Endothelial cell of umbilical vein (primary cell): ENCODE data around the gene PER3. TPM values are rescaled to one million over a fixed set of nuclear protein-coding genes. Genes with fewer than 3 reads are reported as not detected.

ENCODE experiments used
- BruUV-seq: library from RNA; stranded (reverse); fragments of 400-500 nt; replicated peaks from 2 replicates; lab custom pipeline; 2021; lab: Mats Ljungman, UMichigan
- CTCF ChIA-PET: fragments of 300-600, 350-600 bp; sonication (Branson Sonifier 250); formaldehyde crosslinking; loops from one replicate; lab custom pipeline; 2021; ENCODE audit warnings: antibody characterized with exemption, inconsistent platforms; lab: Charles Lee
- POLR2A ChIA-PET: fragments of 300-600, 350-600 bp; sonication (Branson Sonifier 250); formaldehyde crosslinking; loops from one replicate; lab custom pipeline; 2021; ENCODE audit warnings: antibody characterized with exemption, inconsistent platforms; lab: Charles Lee
- DNase-seq: peaks from one replicate; pipeline ENCODE4 v3.0.0-alpha.2; 2011; ENCODE audit warnings: low read depth, low spot score
- FAIRE-seq: peaks from 2 replicates; lab custom pipeline; 2011; peaks lifted over from hg19 to GRCh38; lab: Jason Lieb, UNC
- H2AFZ ChIP-seq: 2 replicates; pipeline ENCODE4 v1.6.0; 2012; ENCODE audit warnings: low read depth, low read length, control low read depth, inconsistent platforms
- H3K27ac ChIP-seq: 2 replicates; pipeline ENCODE4 v1.5.1; 2011; ENCODE audit warnings: low read depth, mild to moderate bottlenecking, control low read depth, low read length, moderate library complexity; ENCODE audit not compliant: insufficient read depth
- H3K27me3 ChIP-seq, 2 experiments: 2 replicates each; pipeline versions ENCODE4 v1.6.0 to v1.6.1; 2011; ENCODE audit warnings: low read length in 2 of 2, mixed read lengths in 1 of 2; ENCODE audit not compliant: control insufficient read depth in 2 of 2, insufficient read depth in 2 of 2
- H3K36me3 ChIP-seq, 2 experiments: 2 replicates in 1 of 2; 3 replicates in 1 of 2; pipeline ENCODE4 v1.5.1; 2011; ENCODE audit warnings: low read length in 2 of 2, mild to moderate bottlenecking in 1 of 2, moderate library complexity in 1 of 2; ENCODE audit not compliant: control insufficient read depth in 2 of 2, insufficient read depth in 2 of 2; ENCODE audit errors: extremely low read depth in 1 of 2
- H3K4me1 ChIP-seq: 3 replicates; pipeline ENCODE4 v1.5.1; 2011; ENCODE audit warnings: mild to moderate bottlenecking, low read length; ENCODE audit not compliant: control insufficient read depth, insufficient read depth; ENCODE audit errors: extremely low read depth
- H3K4me2 ChIP-seq: 2 replicates; pipeline ENCODE4 v1.6.1; 2011; ENCODE audit warnings: low read length, control low read depth, mixed read lengths; ENCODE audit not compliant: insufficient read depth
- H3K4me3 ChIP-seq, 3 experiments: fragments of 200-600 bp in 1 of 3; sonication (generic), shearing (Covaris generic) in 1 of 3; replicated peaks in 1 of 3; 2 replicates each; pipeline ENCODE4 v1.5.1; 2011 to 2016; ENCODE audit warnings: control low read depth in 3 of 3, low read length in 3 of 3, mild to moderate bottlenecking in 2 of 3, inconsistent platforms in 1 of 3, low read depth in 1 of 3, moderate library complexity in 1 of 3; ENCODE audit not compliant: insufficient read depth in 1 of 3
- H3K79me2 ChIP-seq: 2 replicates; pipeline ENCODE4 v1.6.0; 2012; ENCODE audit warnings: low read length, inconsistent platforms; ENCODE audit not compliant: control insufficient read depth, insufficient read depth
- H3K9ac ChIP-seq: replicated peaks from 2 replicates; pipeline ENCODE3; 2011; ENCODE audit warnings: low read length, control low read depth; ENCODE audit not compliant: insufficient read depth; ENCODE audit errors: extremely low read depth
- H3K9me1 ChIP-seq: replicated peaks from 3 replicates; pipeline ENCODE4 v1.6.0; 2011; ENCODE audit warnings: mild to moderate bottlenecking, low read length; ENCODE audit not compliant: control insufficient read depth, insufficient read depth; ENCODE audit errors: extremely low read depth
- H3K9me3 ChIP-seq: replicated peaks from 2 replicates; pipeline ENCODE4 v1.5.1; 2012; ENCODE audit warnings: low read length, inconsistent platforms; ENCODE audit not compliant: control insufficient read depth, insufficient read depth
- H4K20me1 ChIP-seq: replicated peaks from 2 replicates; pipeline ENCODE3; 2011; ENCODE audit warnings: mild to moderate bottlenecking, low read length; ENCODE audit not compliant: control insufficient read depth, insufficient read depth; ENCODE audit errors: extremely low read depth
- EZH2 ChIP-seq: IDR thresholded peaks from 2 replicates; pipeline ENCODE4 v1.6.1; 2012; ENCODE audit warnings: borderline replicate concordance, low read depth, mild to moderate bottlenecking, moderate library complexity, low read length, inconsistent platforms; ENCODE audit not compliant: severe bottlenecking
- FOS ChIP-seq: IDR thresholded peaks from 2 replicates; pipeline ENCODE4 v1.6.1; 2011; ENCODE audit warnings: mild to moderate bottlenecking, low read length, moderate library complexity, borderline replicate concordance; ENCODE audit not compliant: insufficient read depth
- GATA2 ChIP-seq: IDR thresholded peaks from 2 replicates; pipeline ENCODE4 v1.7.0; 2011; ENCODE audit warnings: low read depth, mild to moderate bottlenecking, moderate library complexity, mixed read lengths, low read length; ENCODE audit not compliant: insufficient read length, insufficient read depth
- JUN ChIP-seq: IDR thresholded peaks from 2 replicates; pipeline ENCODE4 v1.6.1; 2011; ENCODE audit warnings: borderline replicate concordance, low read depth; ENCODE audit not compliant: insufficient read length, insufficient read depth
- MYC ChIP-seq: IDR thresholded peaks from one replicate; pipeline ENCODE4 v1.6.1; 2011; ENCODE audit warnings: mild to moderate bottlenecking, low read depth, low read length
- POLR2A ChIP-seq: IDR thresholded peaks from 2 replicates; pipeline ENCODE4 v1.6.1; 2012; ENCODE audit warnings: low read depth, mild to moderate bottlenecking, control low read depth, low read length
- POLR2AphosphoS5 ChIP-seq: IDR thresholded peaks from 2 replicates; pipeline ENCODE4 v1.6.1; 2012; ENCODE audit warnings: low read depth, mild to moderate bottlenecking, control low read depth, low read length, moderate library complexity; ENCODE audit not compliant: insufficient read depth
- dilution Hi-C: fragments of 300-500 bp; cut with MboI; formaldehyde crosslinking; loops from one replicate; pipeline ENCODE4 v1.15.0; 2019; ENCODE audit warnings: low sequenced_read_pairs; ENCODE audit not compliant: extremely low pct_ligation_motif_present
- intact Hi-C: fragments of 100-400 bp; cut with micrococcal nuclease; formaldehyde crosslinking; loops from one replicate; pipeline ENCODE4 v1.10.0; 2022
- polyA plus RNA-seq, 4 experiments: library from polyadenylated mRNA; depleted of rRNA in 3 of 4; stranded (reverse) in 3 of 4; unstranded in 1 of 4; fragments of >200 nt; gene quantifications; 2 replicates each; pipeline versions ENCODE4 v1.2.1 to v1.2.3, GENCODE V29; 2011 to 2012; ENCODE audit warnings: missing spikeins in 1 of 4
- total RNA-seq: library from RNA; stranded (reverse); gene quantifications from 2 replicates; pipeline ENCODE4 v1.2.3, GENCODE V29; 2021
- TF ChIP-seq, protein P1 (sequence below), 2 donors: IDR thresholded peaks; 1 replicate in 1 of 2; 2 replicates in 1 of 2; pipeline ENCODE4 v1.5.1; 2011; ENCODE audit warnings: low read length in 2 of 2, mild to moderate bottlenecking in 2 of 2, moderate library complexity in 2 of 2, control low read depth in 1 of 2, inconsistent platforms in 1 of 2, low read depth in 1 of 2; ENCODE audit not compliant: insufficient read depth in 1 of 2; ENCODE audit errors: extremely low read depth in 1 of 2
- TF ChIP-seq, protein P2 (sequence below): IDR thresholded peaks from 2 replicates; pipeline ENCODE4 v1.6.1; 2011; ENCODE audit not compliant: insufficient read depth, insufficient read length

The PER3 gene
- total and polyA plus RNA-seq, 2 donors (not counting 3 experiments of a cell fraction or from before 2014, with no cell fraction given) = 2.5 to 2.6 TPM

DNA sequence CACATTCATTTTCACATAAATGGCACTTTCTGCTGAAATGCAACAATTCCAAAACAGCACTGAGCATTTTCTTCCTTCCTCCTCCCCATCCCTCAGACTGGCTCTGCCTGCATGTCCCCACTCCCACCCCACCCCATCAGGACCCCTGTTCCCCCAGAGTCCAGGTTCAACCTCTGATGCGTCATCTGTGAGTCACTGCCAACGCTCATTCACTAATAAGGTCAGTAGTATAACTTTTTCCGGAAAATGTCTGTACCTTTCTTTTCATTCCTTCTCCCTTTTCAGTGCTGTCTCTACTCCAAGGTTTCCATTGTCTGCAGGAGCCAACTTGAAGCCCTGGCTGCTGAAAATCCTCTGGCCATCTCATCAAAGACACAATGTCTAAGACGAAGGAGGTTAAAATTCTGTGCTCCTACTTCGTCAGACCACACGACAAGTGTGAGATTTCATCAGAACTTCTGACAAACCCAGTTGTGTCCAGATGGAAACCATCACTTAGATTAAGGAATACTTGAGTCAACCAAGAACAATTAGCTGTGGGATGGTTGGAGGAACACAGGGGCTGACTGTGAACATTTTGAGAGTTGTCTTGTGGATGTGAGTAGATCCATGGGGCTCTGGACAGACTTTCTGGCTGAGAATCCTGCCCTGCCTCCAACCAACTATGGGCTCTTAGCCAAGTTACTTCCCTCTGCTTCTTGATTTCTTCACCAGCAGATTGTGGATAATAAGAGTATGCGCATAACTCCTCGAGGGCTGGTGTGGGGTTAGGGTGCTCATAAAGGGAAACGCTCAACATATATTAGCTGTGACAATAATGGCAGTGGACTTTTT lies 104.4 kb downstream of the PER3 start:
- H4K20me1 ChIP-seq = no peaks in the 10 kb centered on the region
- H3K27me3 ChIP-seq = no peaks in the 10 kb centered on the region
- no peak for FAIRE-seq
- no peaks in the 10 kb centered on the region for H3K4me1 ChIP-seq
- intact Hi-C loops = no loop called here
- dilution Hi-C loops = no loop called here
- H3K27ac ChIP-seq = no peak overlapping the region
- no peaks in the 10 kb centered on the region for H3K9me1 ChIP-seq
- POLR2A ChIA-PET = no interaction called here
- no peak for DNase-seq
- H3K4me2 ChIP-seq = no peak overlapping the region
- no peak overlapping the region for H3K4me3 ChIP-seq
- CTCF ChIA-PET = no interaction called here
- no peaks in the 10 kb centered on the region for H3K9me3 ChIP-seq
- H3K79me2 ChIP-seq = no peaks in the 10 kb centered on the region
- H3K36me3 ChIP-seq = no peaks in the 10 kb centered on the region
- BruUV-seq = no TSS peak
- no peak overlapping the region for H3K9ac ChIP-seq
- TF ChIP-seq POLR2A = no peak
- TF ChIP-seq MYC = no peak
- TF ChIP-seq, protein P1, sequence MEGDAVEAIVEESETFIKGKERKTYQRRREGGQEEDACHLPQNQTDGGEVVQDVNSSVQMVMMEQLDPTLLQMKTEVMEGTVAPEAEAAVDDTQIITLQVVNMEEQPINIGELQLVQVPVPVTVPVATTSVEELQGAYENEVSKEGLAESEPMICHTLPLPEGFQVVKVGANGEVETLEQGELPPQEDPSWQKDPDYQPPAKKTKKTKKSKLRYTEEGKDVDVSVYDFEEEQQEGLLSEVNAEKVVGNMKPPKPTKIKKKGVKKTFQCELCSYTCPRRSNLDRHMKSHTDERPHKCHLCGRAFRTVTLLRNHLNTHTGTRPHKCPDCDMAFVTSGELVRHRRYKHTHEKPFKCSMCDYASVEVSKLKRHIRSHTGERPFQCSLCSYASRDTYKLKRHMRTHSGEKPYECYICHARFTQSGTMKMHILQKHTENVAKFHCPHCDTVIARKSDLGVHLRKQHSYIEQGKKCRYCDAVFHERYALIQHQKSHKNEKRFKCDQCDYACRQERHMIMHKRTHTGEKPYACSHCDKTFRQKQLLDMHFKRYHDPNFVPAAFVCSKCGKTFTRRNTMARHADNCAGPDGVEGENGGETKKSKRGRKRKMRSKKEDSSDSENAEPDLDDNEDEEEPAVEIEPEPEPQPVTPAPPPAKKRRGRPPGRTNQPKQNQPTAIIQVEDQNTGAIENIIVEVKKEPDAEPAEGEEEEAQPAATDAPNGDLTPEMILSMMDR (IDR thresholded peaks at IDR 0.05; ENCODE audit: extremely low read depth in 1 of 2, insufficient read depth in 1 of 2, low read depth in 1 of 2, low read length in 2 of 2) = no peak
- no peak for TF ChIP-seq POLR2AphosphoS5
- no peak for TF ChIP-seq FOS
- TF ChIP-seq GATA2 = no peak
- TF ChIP-seq, protein P2, sequence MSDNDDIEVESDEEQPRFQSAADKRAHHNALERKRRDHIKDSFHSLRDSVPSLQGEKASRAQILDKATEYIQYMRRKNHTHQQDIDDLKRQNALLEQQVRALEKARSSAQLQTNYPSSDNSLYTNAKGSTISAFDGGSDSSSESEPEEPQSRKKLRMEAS = no peak
- TF ChIP-seq JUN = no peak
- TF ChIP-seq EZH2 = no peak
- H2AFZ ChIP-seq = no peak overlapping the region
